Measurements from ENCODE around the gene MTHFD2.

- TF ChIP-seq CTCF (IDR thresholded peaks at IDR 0.05): no peak
- no peak for TF ChIP-seq POLR2A (IDR thresholded peaks at IDR 0.05)
These were observed 48.2 kb downstream of the MTHFD2 start for GRCh38 chr2:74246496-74247195.
